Mesangial cell (primary cell): Measurements from ENCODE around the gene TGFBI. TPM values are rescaled to one million over a fixed set of nuclear protein-coding genes. Genes with fewer than 3 reads are reported as not detected.

Experiments used
- total RNA-seq: library from RNA; depleted of rRNA; stranded (reverse); fragments of >200 nt; gene quantifications from 2 replicates; pipeline ENCODE4 v1.2.3, GENCODE V29; 2015

TGFBI gene
- total RNA-seq, result 494 and 856 TPM in 2 replicates

GRCh38 chr5:136028782-136029742 lies at the start of gene TGFBI:
Gene TGFBI, plus strand, starts transcription at chr5:136028988. Its CDS starts 68 bp downstream, at chr5:136029056.

Other genes with a start within 250 kb of the TGFBI start
- not detected in 2 replicates for gene SLC25A48, start 194.3 kb upstream of the TGFBI start, total RNA-seq
- not detected in 2 replicates for gene IL9, start 133.1 kb upstream of the TGFBI start, total RNA-seq
- not detected in 2 replicates for gene LECT2, start 74.0 kb upstream of the TGFBI start, total RNA-seq
- 18.9 and 21.8 TPM in 2 replicates for gene SMAD5, start 103.9 kb downstream of the TGFBI start, total RNA-seq
- not detected in 2 replicates for gene SMIM32, start 164.2 kb downstream of the TGFBI start, total RNA-seq